Activated naive CD4-positive, alpha-beta T cell treated with anti-CD3 and anti-CD28 coated beads, Interleukin-2, amount 10 ng/mL, durations not matched to agents 7 days and 5 days (primary cell): Measurements from ENCODE around the gene HECA.

ENCODE experiments used
- CTCF ChIA-PET: fragments of 350-600 bp; sonication (Branson Sonifier 250); formaldehyde crosslinking; loops from one replicate; lab custom pipeline; 2021; ENCODE audit warnings: antibody characterized with exemption; lab: Charles Lee
- DNase-seq: peaks from one replicate; pipeline ENCODE4 v3.0.0-alpha.2; 2020
- H3K27ac Mint-ChIP-seq: one replicate; pipeline ENCODE4 v1.8.0; 2021; ENCODE audit warnings: mild to moderate bottlenecking, moderate library complexity, mixed read lengths
- H3K27me3 Mint-ChIP-seq: one replicate; pipeline ENCODE4 v1.8.0; 2021; ENCODE audit warnings: mild to moderate bottlenecking, mixed read lengths
- H3K36me3 Mint-ChIP-seq: one replicate; pipeline ENCODE4 v1.8.0; 2021; ENCODE audit warnings: mixed read lengths
- H3K4me1 Mint-ChIP-seq: one replicate; pipeline ENCODE4 v1.8.0; 2021; ENCODE audit warnings: mixed read lengths
- H3K4me3 Mint-ChIP-seq: one replicate; pipeline ENCODE4 v1.8.0; 2021; ENCODE audit warnings: mild to moderate bottlenecking, moderate library complexity, mixed read lengths
- H3K9me3 Mint-ChIP-seq: one replicate; pipeline ENCODE4 v1.8.0; 2021; ENCODE audit warnings: mixed read lengths

HECA gene

GRCh38 chr6:139144490-139145085 is 9.7 kb downstream of the HECA start:
- peak overlapping the region; percentile 91 for H3K27ac Mint-ChIP-seq
- peaks cover 49% of the 10 kb centered on the region for H3K36me3 Mint-ChIP-seq
- CTCF ChIA-PET: interaction anchor here (2.1 kb wide), 1 partner anchor 13 kb away, joined by 10 read pairs; no protein-coding TSS in a partner anchor
- no peak for DNase-seq
- H3K4me3 Mint-ChIP-seq: peak overlapping the region; percentile 52
- no peaks in the 10 kb centered on the region for H3K9me3 Mint-ChIP-seq
- peaks cover 87% of the 10 kb centered on the region for H3K4me1 Mint-ChIP-seq
- H3K27me3 Mint-ChIP-seq: no peaks in the 10 kb centered on the region

GRCh38 chr6:139145661-139146060 is 10.8 kb downstream of the HECA start:
- Mint-ChIP-seq H3K36me3 (peaks cover 44% of the 10 kb centered on the region), H3K9me3 (no peaks in the 10 kb centered on the region), H3K4me3 (peak overlapping the region; percentile 52), H3K4me1 (peaks cover 85% of the 10 kb centered on the region), H3K27ac (peak overlapping the region; percentile 91), H3K27me3 (no peaks in the 10 kb centered on the region)
- no peak for DNase-seq
- CTCF ChIA-PET: interaction anchor here (1.2 to 2.1 kb wide), 4 partner anchors 8 to 219 kb away, joined by 4 to 14 read pairs (median 8); no protein-coding TSS in a partner anchor

GRCh38 chr6:139146317-139146726 is 11.4 kb downstream of the HECA start:
- Mint-ChIP-seq H3K27me3 (no peaks in the 10 kb centered on the region), H3K36me3 (peaks cover 43% of the 10 kb centered on the region), H3K9me3 (no peaks in the 10 kb centered on the region), H3K4me3 (peak overlapping the region; percentile 52), H3K4me1 (peaks cover 90% of the 10 kb centered on the region), H3K27ac (peak overlapping the region; percentile 91)
- DNase-seq: peak; percentile 33
- CTCF ChIA-PET: interaction anchor here (1.2 to 2.1 kb wide), 4 partner anchors 9 to 218 kb away, joined by 4 to 14 read pairs (median 6); no protein-coding TSS in a partner anchor

GRCh38 chr6:139147628-139148027 is 12.7 kb downstream of the HECA start:
- no peaks in the 10 kb centered on the region for H3K27me3 Mint-ChIP-seq
- no peak for DNase-seq
- CTCF ChIA-PET: no interaction called here

GRCh38 chr6:139148557-139149235 is 13.8 kb downstream of the HECA start:
- Mint-ChIP-seq H3K4me1 (peaks cover 92% of the 10 kb centered on the region), H3K4me3 (no peak overlapping the region), H3K9me3 (no peaks in the 10 kb centered on the region), H3K27ac (peak overlapping the region; percentile 62), H3K36me3 (peaks cover 34% of the 10 kb centered on the region), H3K27me3 (no peaks in the 10 kb centered on the region)
- no peak for DNase-seq
- CTCF ChIA-PET: interaction anchor here (0.7 to 2.2 kb wide), 3 partner anchors 11 to 197 kb away, joined by 3 to 8 read pairs (median 5); no protein-coding TSS in a partner anchor

More at GRCh38 chr6:139147628-139148027, 12.7 kb downstream of the HECA start:
- Mint-ChIP-seq H3K4me3 (no peak overlapping the region), H3K36me3 (peaks cover 42% of the 10 kb centered on the region), H3K4me1 (peaks cover 98% of the 10 kb centered on the region), H3K9me3 (no peaks in the 10 kb centered on the region), H3K27ac (peak overlapping the region; percentile 73)

- peaks cover 32% of the 10 kb centered on the region for H3K36me3 Mint-ChIP-seq
- peaks cover 92% of the 10 kb centered on the region for H3K4me1 Mint-ChIP-seq
- no peaks in the 10 kb centered on the region for H3K9me3 Mint-ChIP-seq
- DNase-seq: no peak
- H3K4me3 Mint-ChIP-seq: no peak overlapping the region
- CTCF ChIA-PET: interaction anchor here (0.6 to 2.2 kb wide), 5 partner anchors 12 to 196 kb away, joined by 3 to 8 read pairs (median 5); no protein-coding TSS in a partner anchor
- peak overlapping the region; percentile 62 for H3K27ac Mint-ChIP-seq
- H3K27me3 Mint-ChIP-seq: no peaks in the 10 kb centered on the region
Measured at GRCh38 chr6:139149383-139149782, 14.5 kb downstream of the HECA start.

- Mint-ChIP-seq H3K4me3 (peak overlapping the region; percentile 42), H3K4me1 (peaks cover 88% of the 10 kb centered on the region)
- CTCF ChIA-PET: interaction anchor here (1.7 to 2.2 kb wide), 3 partner anchors 11 to 25 kb away, joined by 5 to 8 read pairs (median 6); no protein-coding TSS in a partner anchor
Measured at GRCh38 chr6:139150920-139151319, 16.0 kb downstream of the HECA start.

GRCh38 chr6:139151425-139152087 is 16.7 kb downstream of the HECA start:
- Mint-ChIP-seq H3K4me3 (peak overlapping the region; percentile 42), H3K9me3 (no peaks in the 10 kb centered on the region), H3K27me3 (no peaks in the 10 kb centered on the region), H3K4me1 (peaks cover 87% of the 10 kb centered on the region), H3K36me3 (peaks cover 40% of the 10 kb centered on the region), H3K27ac (peak overlapping the region; percentile 88)
- CTCF ChIA-PET: interaction anchor here (1.7 to 1.8 kb wide), 2 partner anchors 10 to 22 kb away, joined by 6 read pairs; no protein-coding TSS in a partner anchor
- no peak for DNase-seq

More at GRCh38 chr6:139150920-139151319, 16.0 kb downstream of the HECA start:
- DNase-seq: no peak
- no peaks in the 10 kb centered on the region for H3K9me3 Mint-ChIP-seq
- peaks cover 40% of the 10 kb centered on the region for H3K36me3 Mint-ChIP-seq
- no peaks in the 10 kb centered on the region for H3K27me3 Mint-ChIP-seq
- H3K27ac Mint-ChIP-seq: peak overlapping the region; percentile 88

- no peaks in the 10 kb centered on the region for H3K9me3 Mint-ChIP-seq
- H3K36me3 Mint-ChIP-seq: peaks cover 41% of the 10 kb centered on the region
- peaks cover 86% of the 10 kb centered on the region for H3K4me1 Mint-ChIP-seq
- H3K27ac Mint-ChIP-seq: peak overlapping the region; percentile 88
- CTCF ChIA-PET: interaction anchor here (0.8 to 1.8 kb wide), 3 partner anchors 10 to 27 kb away, joined by 3 to 6 read pairs (median 6); no protein-coding TSS in a partner anchor
- H3K27me3 Mint-ChIP-seq: no peaks in the 10 kb centered on the region
- H3K4me3 Mint-ChIP-seq: peak overlapping the region; percentile 42
- no peak for DNase-seq
Measured at GRCh38 chr6:139152088-139152891, 17.4 kb downstream of the HECA start.

- no peak overlapping the region for H3K4me3 Mint-ChIP-seq
Measured at GRCh38 chr6:139152892-139153271, 18.0 kb downstream of the HECA start.

GRCh38 chr6:139153855-139154254 is 19.0 kb downstream of the HECA start:
- DNase-seq: no peak
- Mint-ChIP-seq H3K27me3 (no peaks in the 10 kb centered on the region), H3K36me3 (peaks cover 37% of the 10 kb centered on the region), H3K9me3 (no peaks in the 10 kb centered on the region), H3K27ac (no peak overlapping the region), H3K4me3 (no peak overlapping the region), H3K4me1 (peaks cover 78% of the 10 kb centered on the region)
- CTCF ChIA-PET: interaction anchor here (0.8 to 1.4 kb wide), 3 partner anchors 22 to 168 kb away, joined by 3 to 4 read pairs (median 4); no protein-coding TSS in a partner anchor

More at GRCh38 chr6:139152892-139153271, 18.0 kb downstream of the HECA start:
- peaks cover 42% of the 10 kb centered on the region for H3K36me3 Mint-ChIP-seq
- CTCF ChIA-PET: interaction anchor here (0.8 to 1.8 kb wide), 2 partner anchors 21 to 28 kb away, joined by 3 to 6 read pairs; no protein-coding TSS in a partner anchor
- no peaks in the 10 kb centered on the region for H3K27me3 Mint-ChIP-seq
- H3K9me3 Mint-ChIP-seq: no peaks in the 10 kb centered on the region
- H3K27ac Mint-ChIP-seq: peak overlapping the region; percentile 88
- DNase-seq: no peak
- peaks cover 86% of the 10 kb centered on the region for H3K4me1 Mint-ChIP-seq

- no peaks in the 10 kb centered on the region for H3K9me3 Mint-ChIP-seq
- CTCF ChIA-PET: interaction anchor here (1.1 to 1.5 kb wide), 5 partner anchors 12 to 169 kb away, joined by 3 to 4 read pairs (median 4); no protein-coding TSS in a partner anchor
- H3K36me3 Mint-ChIP-seq: peaks cover 38% of the 10 kb centered on the region
- no peak overlapping the region for H3K4me3 Mint-ChIP-seq
- peaks cover 77% of the 10 kb centered on the region for H3K4me1 Mint-ChIP-seq
- no peak for DNase-seq
- no peak overlapping the region for H3K27ac Mint-ChIP-seq
- no peaks in the 10 kb centered on the region for H3K27me3 Mint-ChIP-seq
Measured at GRCh38 chr6:139154881-139155547, 20.1 kb downstream of the HECA start.
